Upper lobe of left lung (tissue), 6 donors: ENCODE measurements around the gene BCL2A1. TPM values are rescaled to one million over a fixed set of nuclear protein-coding genes. Genes with fewer than 3 reads are reported as not detected.
A peak's percentile ranks its signal among the peaks of the same experiment; 100 is the strongest.

Experiments
- ATAC-seq, 2 donors: fragments of 200-7000 bp; cut with Tn5 transposase; one replicate each; pipeline ENCODE4 v1.9.1; 2022; ENCODE audit warnings: mild to moderate bottlenecking in 2 of 2, moderate library complexity in 2 of 2; ENCODE audit not compliant: low FRiP score in 2 of 2
- DNase-seq, 2 donors: peaks; one replicate each; pipeline ENCODE4 v3.0.0-alpha.2; 2019 to 2020
- H3K27ac ChIP-seq, 4 donors: fragments of 200-600 bp; sonication (generic); one replicate each; pipeline ENCODE4 v1.5.1; 2016 to 2019
- H3K27me3 ChIP-seq, 4 donors: fragments of 200-600 bp; sonication (generic); one replicate each; pipeline ENCODE4 v1.5.1; 2017 to 2019
- H3K36me3 ChIP-seq, 4 donors: fragments of 200-600 bp; sonication (generic); one replicate each; pipeline ENCODE4 v1.5.1; 2016 to 2019
- H3K4me1 ChIP-seq, 4 donors: fragments of 200-600 bp; sonication (generic); one replicate each; pipeline ENCODE4 v1.5.1; 2018 to 2019
- H3K4me3 ChIP-seq, 4 donors: fragments of 200-600 bp; sonication (generic); one replicate each; pipeline ENCODE4 v1.5.1; 2017 to 2019; ENCODE audit warnings: mild to moderate bottlenecking in 2 of 4, moderate library complexity in 1 of 4
- H3K9me3 ChIP-seq, 4 donors: fragments of 200-600 bp; sonication (generic); one replicate each; pipeline ENCODE4 v1.5.1; 2018 to 2019
- CTCF ChIP-seq, 6 experiments: fragments of 450-650 bp in 4 of 6; fragments of 200-600 bp in 2 of 6; sonication (generic) in 2 of 6; IDR thresholded peaks; one replicate each; pipeline ENCODE4 v1.5.1; 2016 to 2019; ENCODE audit warnings: antibody characterized with exemption in 6 of 6
- EP300 ChIP-seq, 4 donors: sonication (generic); formaldehyde crosslinking; IDR thresholded peaks; one replicate each; pipeline ENCODE4 v1.5.1; 2017; ENCODE audit warnings: antibody characterized with exemption in 4 of 4, control low read depth in 2 of 4
- POLR2A ChIP-seq, 4 donors: fragments of 450-650 bp; IDR thresholded peaks; one replicate each; pipeline ENCODE4 v1.5.1; 2016 to 2017; ENCODE audit warnings: antibody characterized with exemption in 4 of 4, mild to moderate bottlenecking in 2 of 4
- POLR2AphosphoS5 ChIP-seq, 2 donors: sonication (generic); formaldehyde crosslinking; IDR thresholded peaks; one replicate each; pipeline ENCODE4 v1.5.1; 2017; ENCODE audit warnings: antibody characterized with exemption in 2 of 2
- whole genome bisulfite sequencing, 2 donors: methylation state at CpG; one replicate each; pipeline ENCODE4 v1.1.5; 2017 to 2018; 5-methylcytosine and 5-hydroxymethylcytosine counted together
- total RNA-seq, 6 donors: library from RNA; depleted of rRNA in 4 of 6; stranded (reverse); fragments of >200 nt in 4 of 6; gene quantifications; one replicate each; pipeline versions ENCODE4 v1.1.0 to v1.2.1, GENCODE V29; 2016 to 2021
- donor health status: DM: no; HTN: no; CAD: no; lungs with moderate emphysema.
- donor health status: DM: no; HTN: yes; CAD: no; lungs with severe emphysema.

BCL2A1 gene
- total RNA-seq, 6 donors from 2014 or later, result 11.5 to 81.9 (median 43.7) TPM

- Histone ChIP-seq H3K4me1 (peaks cover 0 to 12% (median 5%) of the 10 kb centered on the region in 4 donors), H3K36me3 (no peaks in the 10 kb centered on the region), H3K4me3 (peak overlapping the region in 1 of 4 donors; percentile 45), H3K27me3 (no peaks in the 10 kb centered on the region), H3K9me3 (no peaks in the 10 kb centered on the region), H3K27ac (peak overlapping the region; percentile 49 to 78 (median 68))
- WGBS, 2 donors, result 71 to 81% methylated on average over 10 of the region's 10 CpGs
- TF ChIP-seq POLR2A (IDR thresholded peaks at IDR 0.05) (no peak), POLR2AphosphoS5 (IDR thresholded peaks at IDR 0.05) (no peak), EP300 (IDR thresholded peaks at IDR 0.05) (no peak), CTCF (IDR thresholded peaks at IDR 0.05) (no peak)
- DNase-seq, result no peak
- ATAC-seq, result no peak
Observed at GRCh38 chr15:79967298-79968182, 3.5 kb downstream of the BCL2A1 start.

GRCh38 chr15:79966634-79967297 lies 4.2 kb downstream of the BCL2A1 start:
- 52 to 59% methylated on average over 7 of the region's 7 CpGs for WGBS, 2 donors
- Histone ChIP-seq H3K4me3 (peak overlapping the region in 1 of 4 donors; percentile 45), H3K27me3 (no peaks in the 10 kb centered on the region), H3K36me3 (no peaks in the 10 kb centered on the region), H3K27ac (peak overlapping the region; percentile 49 to 78 (median 68)), H3K9me3 (no peaks in the 10 kb centered on the region), H3K4me1 (peaks cover 0 to 7% (median 5%) of the 10 kb centered on the region in 4 donors)
- TF ChIP-seq POLR2A (IDR thresholded peaks at IDR 0.05) (no peak), CTCF (IDR thresholded peaks at IDR 0.05) (no peak), POLR2AphosphoS5 (IDR thresholded peaks at IDR 0.05) (no peak), EP300 (IDR thresholded peaks at IDR 0.05) (no peak)
- no peak for ATAC-seq
- DNase-seq, result peak in 1 of 2 donors; percentile 59

GRCh38 chr15:79965846-79966630 lies 5.0 kb downstream of the BCL2A1 start:
- ATAC-seq, result no peak

More at GRCh38 chr15:79965846-79966630, 5.0 kb downstream of the BCL2A1 start:
- Histone ChIP-seq H3K4me3 (no peak overlapping the region), H3K36me3 (no peaks in the 10 kb centered on the region), H3K9me3 (no peaks in the 10 kb centered on the region), H3K4me1 (peaks cover 0 to 9% (median 7%) of the 10 kb centered on the region in 4 donors), H3K27me3 (no peaks in the 10 kb centered on the region), H3K27ac (peak overlapping the region; percentile 10 to 78 (median 54))
- no peak for DNase-seq
- 45 to 49% methylated on average over 4 of the region's 4 CpGs for WGBS, 2 donors
- no peak for TF ChIP-seq POLR2AphosphoS5 (IDR thresholded peaks at IDR 0.05)
- no peak for TF ChIP-seq POLR2A (IDR thresholded peaks at IDR 0.05)
- TF ChIP-seq EP300 (IDR thresholded peaks at IDR 0.05), result no peak
- TF ChIP-seq CTCF (IDR thresholded peaks at IDR 0.05), result no peak
